GM12801 (cell line): ENCODE measurements around the gene EXOG.

ENCODE experiments used
- CTCF ChIP-seq: IDR thresholded peaks from one replicate; pipeline ENCODE4 v1.5.1; 2011; ENCODE audit warnings: control low read depth; ENCODE audit not compliant: insufficient read length; ENCODE audit errors: extremely low read depth

EXOG gene

GRCh38 chr3:38543586-38543985 is 47.4 kb downstream of the EXOG start:
- TF ChIP-seq CTCF = no peak

DNA sequence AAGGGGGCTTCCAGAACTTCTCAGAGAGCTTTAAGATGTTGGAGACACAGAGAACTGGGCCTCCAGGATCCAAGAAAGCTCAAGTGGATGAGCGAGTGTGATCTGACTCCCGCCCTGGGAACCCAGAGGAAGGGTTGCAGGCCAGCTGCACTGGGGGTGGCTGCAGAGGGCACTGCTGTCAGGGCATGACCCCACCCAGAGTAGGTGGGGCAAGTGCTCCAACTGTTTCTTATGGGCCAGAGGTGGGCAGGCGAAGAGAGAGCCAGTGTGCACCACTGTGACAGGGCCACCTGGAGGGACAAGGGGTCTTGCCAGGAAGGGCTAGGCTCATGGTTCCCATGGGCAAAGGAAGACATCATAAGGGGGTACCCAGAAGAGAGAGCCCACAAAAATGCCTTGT is 48.8 kb downstream of the EXOG start:
- TF ChIP-seq CTCF = no peak

GRCh38 chr3:38545550-38545949 is 49.4 kb downstream of the EXOG start:
- no peak for TF ChIP-seq CTCF

DNA sequence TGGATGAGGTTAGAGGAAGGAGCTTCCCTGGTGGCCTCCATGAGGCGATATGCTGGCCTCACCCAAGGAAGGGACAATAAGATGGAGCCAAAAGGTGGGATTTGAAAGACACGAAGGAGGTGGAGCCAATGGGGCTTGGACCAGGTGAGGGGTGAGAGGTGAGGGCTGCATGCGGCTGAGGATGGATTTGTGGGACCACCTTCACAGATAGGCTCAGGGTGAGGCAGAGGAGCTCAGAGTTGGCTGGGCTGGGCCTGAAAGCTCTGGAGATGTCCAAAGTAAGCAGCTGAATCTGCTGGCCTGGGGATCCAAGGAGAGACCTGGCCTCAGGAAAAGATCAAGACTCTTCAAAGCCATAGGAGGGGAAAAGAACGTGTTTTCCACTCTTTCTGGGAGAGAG is 49.8 kb downstream of the EXOG start:
- TF ChIP-seq CTCF = no peak

DNA sequence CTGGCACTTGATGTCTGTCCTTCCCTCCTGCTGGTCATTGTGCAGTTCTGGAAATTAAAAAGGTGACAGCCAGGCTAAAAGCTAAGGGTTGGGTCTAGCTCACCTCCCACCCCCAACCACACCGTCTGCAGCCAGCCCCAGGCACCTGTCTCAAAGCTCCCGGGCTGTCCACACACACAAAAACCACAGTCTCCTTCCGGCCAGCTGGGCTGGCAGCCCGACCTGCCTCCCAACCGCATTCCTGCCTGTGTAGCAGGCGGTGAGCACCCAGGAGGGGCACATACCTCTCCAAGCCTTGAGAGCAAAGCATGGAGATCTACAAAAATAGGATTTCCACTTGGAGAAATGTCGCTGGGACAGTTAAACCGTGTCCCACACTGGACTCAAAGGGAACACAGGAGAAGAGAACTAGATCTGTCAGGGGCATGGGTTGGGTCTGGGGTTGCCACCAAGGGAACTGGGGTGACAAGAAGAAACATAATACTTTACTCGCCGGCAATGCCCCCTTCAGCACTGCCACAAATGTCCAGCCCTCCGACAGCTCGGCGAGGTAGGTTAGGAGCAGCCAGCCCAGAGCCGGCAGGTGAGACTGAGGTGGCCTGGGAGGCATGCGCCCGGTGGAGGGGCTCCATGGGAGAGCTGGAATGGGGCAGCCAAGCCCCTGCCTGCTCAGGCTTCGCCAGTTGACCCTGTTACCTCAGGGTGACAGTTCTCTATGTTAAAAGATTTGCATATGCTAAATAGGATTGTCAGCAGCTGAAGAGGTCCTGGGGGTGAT is 52.2 kb downstream of the EXOG start:
- no peak for TF ChIP-seq CTCF

- no peak for TF ChIP-seq CTCF
Observed at GRCh38 chr3:38549082-38549481, 52.9 kb downstream of the EXOG start.

- TF ChIP-seq CTCF = no peak
Observed at GRCh38 chr3:38549486-38549885, 53.3 kb downstream of the EXOG start.
